Measurements from ENCODE around the gene HIVEP3. TPM values are rescaled to one million over a fixed set of nuclear protein-coding genes. Genes with fewer than 3 reads are reported as not detected.

HIVEP3 gene
- total RNA-seq, 1 donor from 2014 or later, result 0.85 TPM

DNA sequence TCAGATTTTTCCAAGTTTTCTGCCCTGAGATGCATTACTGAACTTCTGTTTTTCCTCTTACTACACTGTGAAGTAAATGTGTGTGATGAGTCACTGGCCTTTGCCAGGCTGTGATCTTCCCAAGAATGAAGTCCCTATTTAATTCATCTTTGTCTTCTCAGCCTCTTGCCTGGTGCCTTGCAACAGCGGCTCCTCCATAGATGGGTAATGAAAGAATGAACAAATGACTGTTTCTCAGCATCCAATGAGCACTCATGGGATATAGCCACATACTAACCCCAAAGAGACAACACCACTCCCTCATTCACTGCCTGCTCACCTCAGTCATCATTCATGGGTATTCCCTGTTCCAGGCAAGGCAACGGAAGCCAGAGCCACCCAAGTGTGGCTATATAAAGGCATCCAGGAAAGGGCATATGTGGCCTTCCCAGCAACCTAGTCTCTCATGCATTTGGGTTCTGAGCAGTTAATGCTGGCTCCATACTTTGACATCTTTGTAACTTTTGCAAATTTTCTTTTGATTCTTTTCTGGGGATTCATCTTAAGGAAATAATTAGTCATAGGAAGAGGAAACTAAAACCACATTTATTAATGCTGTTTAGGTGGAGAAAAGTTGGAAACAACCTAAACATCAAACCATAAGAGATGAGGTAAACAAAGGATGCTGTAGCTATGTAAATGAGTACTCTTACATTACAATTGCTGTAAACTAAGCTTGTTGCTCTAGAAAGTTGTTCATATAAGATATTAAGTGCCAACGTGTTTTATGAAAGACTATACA lies 71.9 kb downstream of the HIVEP3 start:
- peak; percentile 24 for DNase-seq

DNA sequence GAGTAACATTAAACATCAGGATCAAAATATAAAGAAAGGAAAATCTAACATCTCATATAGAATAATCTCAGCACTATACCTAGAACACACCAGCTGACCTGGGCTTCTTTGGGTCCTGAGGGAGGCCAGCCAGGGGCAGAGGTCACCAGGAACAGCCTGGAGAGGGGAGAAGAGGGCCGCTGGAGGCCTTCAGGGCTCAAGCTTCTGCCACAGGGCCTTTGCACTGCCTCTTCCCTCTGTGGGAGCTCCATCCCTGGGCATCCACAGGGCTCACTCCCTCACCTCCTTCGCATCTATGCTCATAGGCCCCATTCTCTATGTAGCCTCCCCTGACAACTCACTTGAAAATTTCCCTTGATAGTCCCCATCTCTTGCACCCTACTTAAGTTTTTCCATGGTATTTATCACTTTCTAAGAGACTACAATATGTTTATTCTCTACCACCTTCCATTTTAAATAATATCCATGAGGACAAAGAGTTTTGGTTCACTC lies 73.9 kb downstream of the HIVEP3 start:
- DNase-seq, result no peak

DNA sequence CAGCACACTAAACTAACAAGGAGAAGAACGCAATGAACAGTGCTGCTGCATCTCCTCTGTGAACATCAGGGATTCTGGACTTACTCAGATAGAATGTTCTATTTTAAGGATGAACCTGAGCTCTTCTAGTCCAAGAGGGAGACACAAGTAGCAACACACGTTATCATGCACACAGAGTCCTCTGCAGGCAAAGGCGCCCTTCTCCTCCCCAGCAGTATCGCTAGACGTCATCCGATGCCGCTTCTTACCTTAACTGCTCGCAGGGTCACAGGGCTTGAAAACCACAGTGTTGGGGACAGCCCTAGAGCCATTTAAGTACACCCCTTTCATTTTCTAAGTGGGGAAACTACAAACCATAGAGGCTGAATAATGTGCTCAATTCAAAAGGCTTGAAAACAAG lies 74.5 kb downstream of the HIVEP3 start:
- DNase-seq, result no peak

DNA sequence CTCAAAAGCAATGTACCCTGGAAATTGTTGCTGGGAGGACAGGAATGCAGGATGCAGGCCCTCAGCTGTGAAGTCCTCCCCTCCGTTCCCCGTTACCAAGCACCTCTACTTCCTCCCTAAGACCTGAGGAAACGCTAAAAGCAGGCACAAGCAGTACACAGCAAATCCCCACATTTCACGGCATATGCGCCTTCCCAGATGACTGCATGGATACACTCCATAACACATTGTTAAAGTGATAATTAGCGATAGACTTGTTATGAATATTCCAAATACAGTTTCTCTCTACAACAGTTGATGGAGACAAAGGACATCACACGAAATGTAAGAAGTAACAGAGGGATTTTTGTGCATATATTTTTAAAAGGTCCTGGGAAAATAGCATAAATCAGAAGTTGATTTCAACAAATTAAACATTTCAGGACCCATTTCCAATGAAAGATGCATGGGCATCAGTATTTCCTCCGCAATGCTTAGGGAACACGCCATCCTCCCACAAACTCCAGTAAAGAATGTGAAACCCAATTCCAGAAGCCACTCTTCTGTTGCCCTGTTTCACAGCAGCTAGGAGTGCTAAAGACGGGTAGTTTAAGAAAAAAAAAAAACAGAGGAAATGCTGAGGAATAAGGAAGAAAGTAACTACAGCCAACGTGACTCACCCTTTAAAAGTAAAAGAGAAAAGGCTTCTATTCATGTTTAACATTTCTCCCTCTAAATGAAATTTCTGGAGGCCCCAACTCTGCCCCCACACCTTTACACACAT lies 75.5 kb downstream of the HIVEP3 start:
- DNase-seq, result peak; percentile 30

DNA sequence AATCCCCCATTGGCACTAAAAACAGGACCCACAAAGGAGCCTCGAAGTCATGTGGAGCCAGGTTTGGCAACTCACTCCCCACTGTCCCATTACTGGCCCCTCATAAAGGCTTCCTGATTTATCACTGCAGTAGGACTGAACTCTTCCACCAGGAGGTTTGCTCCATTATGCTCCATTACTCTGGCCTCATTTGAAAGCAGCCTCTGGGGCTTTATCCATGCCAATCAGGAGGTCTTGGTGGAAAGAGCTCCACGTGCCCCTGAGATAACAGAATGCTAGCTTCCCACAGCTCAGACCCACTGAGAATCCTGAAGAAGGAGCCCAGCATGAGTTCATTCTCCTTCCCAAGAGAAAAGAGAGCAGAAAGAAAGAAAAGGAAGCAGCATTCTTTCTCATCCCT lies 76.4 kb downstream of the HIVEP3 start:
- DNase-seq, result no peak

DNA sequence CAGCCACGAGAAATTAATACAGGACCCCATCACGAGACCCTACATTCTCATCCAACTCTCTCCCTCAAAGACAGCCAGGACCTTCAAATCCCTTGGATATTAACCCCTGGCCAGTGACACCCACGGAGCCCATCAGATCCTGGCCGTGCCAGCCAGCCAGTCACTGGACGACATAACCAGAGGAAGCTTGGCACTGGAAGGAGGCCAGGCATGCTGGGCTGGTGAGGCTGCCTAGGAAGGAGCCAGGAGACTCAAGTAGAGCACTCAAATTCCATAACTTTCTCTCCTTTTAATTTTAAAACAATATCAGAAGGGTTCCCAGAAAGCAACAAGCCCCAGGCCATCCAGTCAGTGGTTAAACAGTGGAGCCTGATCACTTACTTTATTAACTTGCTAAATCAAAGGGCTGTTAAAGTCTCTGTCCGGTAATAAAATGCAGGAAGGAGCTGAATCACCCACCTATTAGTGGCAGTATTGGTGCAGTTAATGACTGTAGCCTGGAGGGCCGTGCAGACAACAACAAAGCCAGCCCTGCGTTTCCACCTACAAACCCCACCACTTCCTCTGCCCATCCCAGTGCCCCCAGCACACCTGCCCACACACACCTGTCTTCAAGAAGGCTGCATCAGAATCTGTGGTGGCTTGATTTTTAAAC lies 78.0 kb downstream of the HIVEP3 start:
- DNase-seq, result peak; percentile 72

DNA sequence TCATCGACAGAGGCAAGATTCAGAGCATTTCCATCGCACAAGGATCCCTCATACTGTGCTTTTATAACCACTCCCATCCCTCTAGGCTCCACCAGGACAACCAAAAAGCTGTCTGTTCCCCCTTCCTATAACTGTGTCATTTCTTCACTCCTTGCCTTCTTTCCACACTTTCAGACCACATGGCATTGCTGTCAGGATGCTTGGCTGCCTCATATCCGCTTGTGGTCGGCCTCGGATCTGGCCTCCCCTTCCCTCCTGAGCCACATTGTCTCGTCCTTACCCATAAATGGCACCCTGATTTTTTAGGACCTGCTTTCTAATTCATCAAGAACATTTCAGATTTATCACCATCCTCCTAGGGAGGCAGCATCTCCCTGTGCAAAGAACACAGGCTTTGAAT lies 80.5 kb downstream of the HIVEP3 start:
- DNase-seq, result no peak

DNA sequence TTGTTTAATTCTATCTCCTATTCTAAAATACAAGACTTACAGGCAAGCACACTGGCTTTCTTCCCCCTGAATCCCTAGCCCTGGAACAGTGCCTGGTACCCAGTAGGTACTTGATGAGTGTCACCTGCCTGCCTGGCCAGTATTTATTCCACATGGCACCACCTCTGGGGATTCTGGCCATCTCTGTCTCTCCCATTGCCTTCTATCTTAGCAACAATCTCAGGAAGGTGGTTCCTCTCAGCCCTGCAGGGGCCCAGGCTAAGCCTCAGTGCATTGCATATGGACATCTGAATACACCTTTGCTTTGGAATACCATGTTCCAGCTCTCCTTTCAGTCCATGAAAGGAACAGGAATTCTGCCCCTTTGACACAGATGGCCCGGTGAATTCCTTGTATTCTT lies 81.0 kb downstream of the HIVEP3 start:
- no peak for DNase-seq

DNA sequence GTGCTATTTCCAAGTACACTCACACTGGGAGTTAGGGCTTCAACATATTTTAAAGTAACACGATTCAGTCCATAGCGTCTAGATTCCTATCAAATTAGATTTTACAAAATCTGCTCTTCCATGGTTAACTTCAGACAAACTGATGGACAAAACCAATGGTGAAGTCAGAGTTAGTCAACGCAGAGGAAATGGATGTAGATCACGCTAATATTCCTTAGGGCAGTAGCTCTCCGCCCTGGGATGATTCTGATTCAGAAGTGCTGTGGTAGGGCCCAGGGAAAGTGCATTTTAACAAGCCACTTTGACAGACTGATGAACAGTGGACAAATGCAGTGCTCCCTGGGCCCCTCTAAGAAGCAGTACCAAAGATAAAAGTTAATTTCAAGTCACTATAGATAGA lies 83.2 kb downstream of the HIVEP3 start:
- DNase-seq, result no peak

DNA sequence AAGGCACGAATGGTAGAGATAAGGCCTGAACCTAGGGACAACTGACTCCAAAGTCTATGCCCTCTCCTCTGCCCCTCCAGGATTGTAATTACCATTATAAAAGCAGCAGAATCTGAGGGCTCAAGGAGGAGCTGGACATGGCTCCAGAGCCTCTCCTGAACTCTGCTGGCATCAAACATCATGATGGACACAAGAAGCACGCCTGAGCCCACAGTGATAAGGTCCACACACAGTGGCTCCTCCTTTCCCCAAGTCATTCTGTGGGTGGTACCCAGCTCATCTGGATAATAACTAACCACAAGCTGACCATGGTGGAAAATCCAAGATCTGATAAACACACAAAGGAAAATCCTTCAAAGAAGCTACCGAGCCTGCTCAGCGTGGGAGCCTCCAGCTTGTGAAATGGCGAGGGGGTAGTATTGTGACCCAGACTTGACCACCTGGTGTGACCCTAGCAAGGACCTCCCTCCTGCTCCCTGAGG lies 85.2 kb downstream of the HIVEP3 start:
- no peak for DNase-seq

DNA sequence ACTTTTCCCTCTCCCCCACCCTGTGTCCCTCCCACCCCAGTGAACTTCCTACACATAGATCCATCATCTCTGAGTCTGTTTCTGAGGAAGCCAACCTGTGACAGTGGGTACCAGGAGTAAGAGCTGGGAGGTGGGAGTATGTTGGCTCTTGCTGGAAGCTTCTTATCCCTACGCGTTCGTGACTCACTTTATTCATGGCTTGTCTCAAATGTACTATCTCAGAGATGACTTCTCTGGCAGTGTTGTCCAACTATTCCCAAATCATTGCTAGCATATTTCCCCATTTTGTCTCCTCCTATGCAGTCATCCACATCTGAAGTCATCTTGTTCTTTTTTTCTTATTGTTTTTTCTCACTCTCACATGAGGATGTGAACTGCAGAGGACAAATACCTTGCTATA lies 88.0 kb downstream of the HIVEP3 start:
- DNase-seq, result no peak

DNA sequence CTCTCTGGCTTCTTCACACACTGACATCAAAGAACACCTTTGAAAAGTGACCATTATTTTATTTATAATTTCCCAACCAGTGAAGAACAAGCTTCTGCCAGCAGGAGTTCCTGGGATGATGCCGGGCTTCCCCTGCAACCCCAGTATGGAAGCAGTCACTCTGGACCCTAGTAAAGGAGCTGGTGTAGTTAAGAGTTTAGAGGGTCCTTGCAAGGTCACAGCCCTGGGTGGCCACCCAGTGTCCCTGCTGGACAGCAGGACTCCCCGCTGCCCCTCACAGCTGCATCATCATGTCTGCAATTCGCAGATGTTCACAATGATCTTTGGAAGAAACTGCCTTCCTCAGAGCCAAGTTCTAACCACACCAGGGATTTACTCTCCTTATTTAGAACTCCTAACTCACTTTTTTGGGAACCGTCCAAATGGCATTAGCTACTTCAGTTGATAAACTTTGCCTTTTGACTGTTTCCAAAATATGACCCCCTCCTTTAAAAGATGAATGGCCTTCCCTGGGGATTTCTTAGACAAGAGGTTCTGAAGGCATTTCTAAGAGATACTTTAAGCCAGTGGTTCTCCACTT lies 90.6 kb downstream of the HIVEP3 start:
- DNase-seq, result no peak

DNA sequence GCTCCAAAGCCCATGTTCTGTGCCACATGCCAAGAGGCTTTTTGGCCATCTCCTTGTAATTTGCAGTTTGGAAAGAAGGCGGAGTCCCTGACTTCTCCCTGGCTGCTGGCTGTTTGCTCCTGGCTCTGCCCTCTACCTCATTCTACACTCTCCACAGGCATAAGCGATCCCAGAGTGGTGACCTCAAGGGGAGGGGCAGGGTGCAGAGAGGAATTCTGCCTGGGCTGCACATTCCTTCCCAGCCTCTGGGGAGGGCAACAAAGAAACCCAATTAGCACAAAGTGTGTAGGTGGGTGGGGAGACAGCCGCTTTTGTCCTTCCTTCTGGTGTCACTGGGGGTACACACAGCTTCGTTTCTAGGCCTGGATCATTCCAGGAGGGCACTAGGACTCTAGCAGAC lies 95.3 kb downstream of the HIVEP3 start:
- DNase-seq, result no peak

DNA sequence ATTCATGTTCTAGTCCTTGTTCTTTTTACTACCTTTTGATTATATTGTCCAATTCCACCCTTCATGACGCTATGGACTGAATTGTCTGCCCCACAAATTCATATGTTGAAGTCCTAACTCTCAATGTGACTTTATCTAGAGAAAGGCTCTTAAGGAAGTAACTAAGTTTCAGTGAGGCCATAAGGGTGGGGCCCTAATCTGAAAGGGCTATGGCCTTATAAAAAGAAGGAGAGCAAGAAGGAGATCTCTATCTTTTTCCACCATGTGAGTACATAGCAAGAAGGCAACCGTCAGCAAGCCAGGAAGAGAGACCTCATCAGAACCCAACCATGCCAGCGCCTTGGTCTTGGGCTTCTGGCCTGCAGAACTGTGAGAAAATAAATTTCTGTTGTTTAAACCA lies 95.9 kb downstream of the HIVEP3 start:
- no peak for DNase-seq

DNA sequence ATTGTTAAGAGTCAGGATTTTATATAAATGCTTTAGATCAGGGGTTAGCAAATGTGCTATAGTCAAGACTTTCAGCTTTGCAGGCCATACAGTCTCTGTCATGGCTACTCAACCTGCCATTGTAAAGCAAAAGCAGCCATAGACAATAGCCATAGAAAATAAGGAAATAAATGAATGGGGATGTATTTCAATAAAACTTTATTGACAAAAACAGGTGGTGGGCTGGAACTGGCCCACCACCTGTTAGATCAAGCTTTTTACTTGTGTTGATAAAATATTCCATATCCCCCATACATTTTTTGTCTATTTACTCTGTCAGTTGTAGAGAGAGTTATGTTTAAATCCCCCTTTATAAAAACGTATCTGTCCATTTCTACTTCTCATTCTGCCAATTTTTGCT lies 98.9 kb downstream of the HIVEP3 start:
- no peak for DNase-seq

DNA sequence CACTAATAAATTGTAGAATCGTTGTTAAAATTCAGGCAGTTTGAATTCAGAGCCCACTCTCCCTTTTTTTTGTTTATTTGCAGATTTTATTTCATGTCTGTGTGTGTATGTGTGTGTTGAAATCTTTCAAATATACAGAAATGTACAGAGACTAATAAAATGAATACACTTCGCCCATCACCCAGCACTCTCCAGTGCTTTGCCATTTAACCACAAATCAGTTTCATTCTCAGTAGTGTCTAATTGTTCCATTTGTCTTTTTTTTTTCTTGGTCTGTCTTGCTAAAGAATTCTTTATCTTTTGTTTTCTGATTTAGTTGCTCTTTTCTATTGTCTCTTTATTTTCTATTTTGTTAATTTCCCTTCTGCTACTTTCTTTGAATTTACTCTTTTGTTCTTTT lies 99.7 kb downstream of the HIVEP3 start:
- DNase-seq, result no peak

DNA sequence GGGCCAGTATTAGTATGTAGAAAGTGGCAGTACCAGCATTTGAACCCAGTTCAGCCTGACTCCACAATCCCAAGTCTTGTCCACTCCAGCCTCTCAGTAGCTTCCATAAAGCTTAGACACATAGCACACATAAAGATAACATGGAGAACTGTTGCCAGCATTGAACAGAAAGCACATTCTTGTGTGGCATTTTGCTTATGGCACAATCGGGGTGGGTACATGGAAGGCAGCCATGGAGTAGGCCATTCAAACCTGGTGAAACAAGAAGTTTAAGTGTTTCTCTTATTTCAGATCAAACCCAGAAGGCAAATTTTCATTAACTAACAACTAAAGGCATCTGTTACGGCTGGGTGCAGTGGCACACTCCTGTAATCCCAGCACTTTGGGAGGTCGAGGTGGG lies 102.7 kb downstream of the HIVEP3 start:
- no peak for DNase-seq

DNA sequence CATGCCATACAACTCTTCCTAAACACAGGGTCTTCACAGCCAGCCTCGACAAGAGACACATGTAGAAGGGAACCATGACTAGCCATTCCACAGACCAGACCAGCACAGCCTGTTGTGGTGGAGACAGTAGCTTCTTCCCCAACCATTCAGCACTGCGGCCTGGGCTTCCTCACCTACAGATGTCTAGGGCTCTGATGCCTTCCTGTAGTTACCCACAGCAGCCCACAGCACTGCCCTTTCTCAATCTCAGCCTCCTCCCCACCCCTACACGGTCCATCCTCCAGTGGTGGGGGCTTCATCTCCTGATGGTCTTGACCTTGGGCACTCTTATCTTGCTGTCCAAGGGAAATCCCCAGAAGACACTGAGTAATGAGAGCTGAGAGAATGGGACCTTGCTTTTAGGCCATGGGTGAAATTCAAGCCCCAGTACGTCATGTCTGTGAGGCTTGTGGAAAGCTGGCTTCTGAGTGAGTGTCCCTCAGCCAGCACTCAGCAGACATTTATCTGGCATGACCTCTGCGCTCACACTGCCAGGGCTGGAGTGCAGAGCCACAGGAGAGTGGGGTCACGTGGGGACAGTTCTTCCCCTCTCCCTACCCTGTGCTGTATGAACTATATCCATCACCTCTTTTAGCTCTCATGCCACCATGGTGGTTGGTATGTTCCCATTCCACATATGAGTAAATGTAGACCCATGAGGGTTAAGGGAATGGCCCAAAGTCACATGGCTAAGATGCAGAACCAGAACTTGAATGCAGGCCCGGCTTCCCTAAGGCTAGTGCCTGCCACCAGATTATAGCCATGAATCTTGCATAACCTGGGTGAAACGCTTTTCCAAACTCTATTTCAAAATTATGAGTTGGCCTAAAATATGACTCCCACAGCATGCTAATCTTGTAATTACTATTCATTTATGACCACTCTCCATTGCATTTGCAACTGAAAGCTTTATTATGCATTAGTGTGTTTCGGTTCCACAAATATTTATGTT lies 104.7 kb downstream of the HIVEP3 start:
- DNase-seq, result no peak

DNA sequence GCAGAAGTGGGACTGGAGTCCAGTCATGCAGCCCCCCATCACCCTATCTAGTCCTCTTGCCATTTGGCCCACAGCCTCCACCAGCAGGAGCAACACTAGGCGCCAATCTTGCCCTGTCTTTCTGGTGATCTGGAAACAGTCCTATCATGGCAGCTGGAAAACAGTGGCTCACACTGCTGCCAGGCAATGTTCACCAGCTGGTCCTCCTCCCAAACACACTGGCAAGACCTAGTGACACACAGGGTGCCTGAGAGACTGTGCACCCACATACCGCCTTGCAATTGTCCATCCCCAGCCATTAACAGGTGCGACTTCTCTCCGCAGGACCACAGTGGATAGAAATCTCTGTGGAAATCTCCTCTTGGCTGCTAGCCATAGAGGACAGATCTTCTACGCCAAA lies 105.5 kb downstream of the HIVEP3 start:
- no peak for DNase-seq

DNA sequence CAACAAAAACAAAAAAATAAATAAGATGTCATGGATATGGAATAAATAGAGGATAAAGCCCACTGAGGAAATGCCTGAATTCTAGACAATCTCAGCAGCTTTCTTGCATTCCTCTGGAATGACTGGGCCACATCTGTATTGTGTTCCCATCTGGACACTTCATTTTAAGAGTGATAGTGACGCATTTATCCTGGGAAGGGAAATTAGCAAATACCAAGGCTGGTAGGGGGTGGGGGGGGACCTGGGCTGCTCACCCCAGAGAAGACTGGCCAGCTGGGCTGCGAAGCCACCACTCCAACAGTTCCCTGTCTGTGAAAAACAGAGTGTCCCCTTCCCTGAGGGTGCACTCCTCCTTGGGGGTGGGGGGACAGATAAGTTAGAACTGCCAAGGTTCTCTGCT lies 106.3 kb downstream of the HIVEP3 start:
- peak; percentile 73 for DNase-seq

DNA sequence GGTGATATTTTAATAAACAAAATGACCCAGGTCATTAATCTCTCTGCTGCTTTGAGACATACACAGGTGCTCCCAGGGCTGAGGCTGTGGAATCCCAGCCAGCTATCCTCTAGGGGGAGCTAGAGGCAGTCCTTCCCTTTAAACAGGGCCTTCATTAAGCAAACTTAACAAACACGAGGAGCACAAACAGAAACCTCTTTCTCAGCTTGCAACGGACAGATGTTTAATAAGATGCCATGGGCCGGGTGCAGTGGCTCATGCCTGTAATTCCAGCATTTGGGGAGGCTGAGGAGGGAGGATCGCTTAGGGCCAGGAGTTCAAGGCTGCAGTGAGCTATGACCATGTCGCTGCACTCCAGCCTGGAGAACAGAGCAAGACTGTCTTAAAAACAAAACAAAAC lies 106.7 kb downstream of the HIVEP3 start:
- DNase-seq, result peak; percentile 82

Data from dermis blood vessel endothelial cell (primary cell).